Uterus (tissue), 2 donors: Measurements from ENCODE around the gene ABHD12B.

Experiments
- CTCF ChIP-seq, 4 experiments: fragments of 200-600 bp in 2 of 4; fragments of 450-650 bp in 2 of 4; sonication (generic) in 2 of 4; IDR thresholded peaks; one replicate each; pipeline ENCODE4 v1.5.1; 2016 to 2019; ENCODE audit warnings: antibody characterized with exemption in 4 of 4, mild to moderate bottlenecking in 2 of 4, moderate library complexity in 1 of 4
- POLR2A ChIP-seq, 2 donors: fragments of 450-650 bp; IDR thresholded peaks; one replicate each; pipeline ENCODE4 v1.6.1; 2016; ENCODE audit warnings: antibody characterized with exemption in 2 of 2, mild to moderate bottlenecking in 1 of 2, moderate library complexity in 1 of 2

GRCh38 chr14:50864237-50864636, 7.6 kb upstream of the ABHD12B start:
- no peak for TF ChIP-seq CTCF (IDR thresholded peaks at IDR 0.05)
- TF ChIP-seq POLR2A (IDR thresholded peaks at IDR 0.05), result no peak
